ENCODE data around the gene KLHL6. TPM values are rescaled to one million over a fixed set of nuclear protein-coding genes. Genes with fewer than 3 reads are reported as not detected.

Gene KLHL6
- total and polyA plus RNA-seq, 10 of the 15 experiments (the other 5 are each of a cell fraction or from before 2014, with no cell fraction given): 4.0 to 91.8 (median 24.4) TPM

DNA sequence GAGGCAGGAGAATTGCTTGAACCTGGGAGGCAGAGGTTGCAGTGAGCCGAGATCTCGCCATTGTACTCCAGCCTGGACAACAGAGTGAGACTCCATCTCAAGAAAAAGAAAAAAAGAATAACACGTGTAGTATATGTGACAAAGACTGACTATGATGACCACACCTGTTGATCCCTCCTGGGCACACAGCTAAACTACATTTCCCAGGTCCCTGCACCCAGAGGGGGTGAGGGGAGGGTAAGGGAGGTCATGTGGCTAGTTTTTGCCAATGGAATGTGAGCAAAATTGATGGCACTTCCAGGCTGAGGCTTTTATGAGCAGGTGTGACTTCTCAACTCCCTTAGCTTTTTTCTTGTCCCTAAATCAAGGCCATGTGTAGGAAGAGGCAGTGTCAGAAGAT lies 58.2 kb downstream of the KLHL6 start (continued):
- TF ChIP-seq, protein P1, sequence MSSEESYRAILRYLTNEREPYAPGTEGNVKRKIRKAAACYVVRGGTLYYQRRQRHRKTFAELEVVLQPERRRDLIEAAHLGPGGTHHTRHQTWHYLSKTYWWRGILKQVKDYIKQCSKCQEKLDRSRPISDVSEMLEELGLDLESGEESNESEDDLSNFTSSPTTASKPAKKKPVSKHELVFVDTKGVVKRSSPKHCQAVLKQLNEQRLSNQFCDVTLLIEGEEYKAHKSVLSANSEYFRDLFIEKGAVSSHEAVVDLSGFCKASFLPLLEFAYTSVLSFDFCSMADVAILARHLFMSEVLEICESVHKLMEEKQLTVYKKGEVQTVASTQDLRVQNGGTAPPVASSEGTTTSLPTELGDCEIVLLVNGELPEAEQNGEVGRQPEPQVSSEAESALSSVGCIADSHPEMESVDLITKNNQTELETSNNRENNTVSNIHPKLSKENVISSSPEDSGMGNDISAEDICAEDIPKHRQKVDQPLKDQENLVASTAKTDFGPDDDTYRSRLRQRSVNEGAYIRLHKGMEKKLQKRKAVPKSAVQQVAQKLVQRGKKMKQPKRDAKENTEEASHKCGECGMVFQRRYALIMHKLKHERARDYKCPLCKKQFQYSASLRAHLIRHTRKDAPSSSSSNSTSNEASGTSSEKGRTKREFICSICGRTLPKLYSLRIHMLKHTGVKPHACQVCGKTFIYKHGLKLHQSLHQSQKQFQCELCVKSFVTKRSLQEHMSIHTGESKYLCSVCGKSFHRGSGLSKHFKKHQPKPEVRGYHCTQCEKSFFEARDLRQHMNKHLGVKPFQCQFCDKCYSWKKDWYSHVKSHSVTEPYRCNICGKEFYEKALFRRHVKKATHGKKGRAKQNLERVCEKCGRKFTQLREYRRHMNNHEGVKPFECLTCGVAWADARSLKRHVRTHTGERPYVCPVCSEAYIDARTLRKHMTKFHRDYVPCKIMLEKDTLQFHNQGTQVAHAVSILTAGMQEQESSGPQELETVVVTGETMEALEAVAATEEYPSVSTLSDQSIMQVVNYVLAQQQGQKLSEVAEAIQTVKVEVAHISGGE (CRISPR knock-in tag; IDR thresholded peaks at IDR 0.05): no peak
- TF ChIP-seq GATAD2B (conservative IDR thresholded peaks at IDR 0.05; ENCODE audit: low read depth) (no peak), SIN3A (IDR thresholded peaks at IDR 0.05; ENCODE audit: low read depth, low read length) (no peak), ATF7 (IDR thresholded peaks at IDR 0.05; ENCODE audit: low read depth) (no peak), DPF2 (IDR thresholded peaks at IDR 0.05) (no peak), MXI1 (IDR thresholded peaks at IDR 0.05; ENCODE audit: low read depth, low read length) (no peak), KAT2A (conservative IDR thresholded peaks at IDR 0.05; ENCODE audit: control insufficient read depth, low read depth, low read length) (no peak), IKZF2 (IDR thresholded peaks at IDR 0.05) (no peak), CBX5 (IDR thresholded peaks at IDR 0.05; ENCODE audit: low read depth) (no peak), CBX3 (IDR thresholded peaks at IDR 0.05; ENCODE audit: borderline replicate concordance, low read depth) (no peak), RAD21 (IDR thresholded peaks at IDR 0.05; ENCODE audit: insufficient read depth, low read depth, low read length) (no peak), SREBF1 (IDR thresholded peaks at IDR 0.05; ENCODE audit: low read length) (no peak), SUZ12 (IDR thresholded peaks at IDR 0.05; ENCODE audit: unreplicated experiment) (no peak), CUX1 (IDR thresholded peaks at IDR 0.05; ENCODE audit: insufficient replicate concordance, low read depth, low read length) (no peak)
